GM12878 (cell line): ENCODE data around the gene TMEM244. TPM values are rescaled to one million over a fixed set of nuclear protein-coding genes. Genes with fewer than 3 reads are reported as not detected.

Experiments
- ATAC-seq: fragments of 200-7000 bp; cut with Tn5 transposase; 3 replicates; pipeline ENCODE4 v1.9.1; 2020; ENCODE audit warnings: mild to moderate bottlenecking, moderate library complexity
- Bru-seq: library from RNA; stranded (reverse); fragments of 400-500 nt; gene quantifications from one replicate; lab custom pipeline; 2021; lab: Mats Ljungman, UMichigan
- BruChase-seq, 2 experiments: library from RNA; stranded (reverse); fragments of 400-500 nt; gene quantifications; one replicate each; lab custom pipeline; 2021; lab: Mats Ljungman, UMichigan
- BruUV-seq: library from RNA; stranded (reverse); fragments of 400-500 nt; replicated peaks from 2 replicates; lab custom pipeline; 2021; lab: Mats Ljungman, UMichigan
- CTCF ChIA-PET: fragments of 300-600 bp; sonication (Branson Sonifier 250); formaldehyde crosslinking; extraction: SDS; loops from one replicate; lab custom pipeline; 2021; ENCODE audit warnings: inconsistent platforms; lab: Yijun Ruan, JAX
- POLR2A ChIA-PET: fragments of 350-600 bp; formaldehyde crosslinking; extraction: SDS; loops from one replicate; lab custom pipeline; 2021; ENCODE audit warnings: inconsistent platforms; lab: Charles Lee
- RAD21 ChIA-PET: fragments of 300-600 bp; sonication (Branson Sonifier 250); formaldehyde crosslinking; loops from one replicate; lab custom pipeline; 2023; ENCODE audit warnings: antibody characterized with exemption; ENCODE audit not compliant: unreplicated experiment; lab: Charles Lee
- SMC1A ChIA-PET: fragments of 300-600 bp; sonication (Branson Sonifier 250); formaldehyde crosslinking; loops from one replicate; lab custom pipeline; 2023; ENCODE audit not compliant: unreplicated experiment, uncharacterized antibody; lab: Charles Lee
- DNase-seq: peaks from one replicate; pipeline ENCODE4 v3.0.0-alpha.2; 2011; ENCODE audit warnings: low read depth, low spot score
- FAIRE-seq: peaks from 3 replicates; lab custom pipeline; 2011; peaks lifted over from hg19 to GRCh38; lab: Jason Lieb, UNC
- H2AFZ ChIP-seq: 2 replicates; pipeline ENCODE4 v1.6.0; 2011; ENCODE audit warnings: low read depth, low read length, control low read depth; ENCODE audit not compliant: control insufficient read depth
- H3K27ac ChIP-seq: 2 replicates; pipeline ENCODE4 v1.5.1; 2011; ENCODE audit warnings: control low read depth; ENCODE audit not compliant: control insufficient read depth, insufficient read depth
- H3K27me3 ChIP-seq, 2 experiments: replicated peaks in 1 of 2; 2 replicates each; pipeline versions ENCODE4 v1.6.0 to v1.6.1; 2011; ENCODE audit warnings: low read length in 1 of 2; ENCODE audit not compliant: control insufficient read depth in 2 of 2, insufficient read depth in 2 of 2
- H3K36me3 ChIP-seq, 2 experiments: 2 replicates each; pipeline ENCODE4 v1.5.1; 2011; ENCODE audit warnings: low read length in 1 of 2; ENCODE audit not compliant: control insufficient read depth in 2 of 2, insufficient read depth in 2 of 2
- H3K4me1 ChIP-seq: 2 replicates; pipeline ENCODE4 v1.6.1; 2011; ENCODE audit warnings: mild to moderate bottlenecking, low read length, moderate library complexity, mixed read lengths; ENCODE audit not compliant: control insufficient read depth, insufficient read depth
- H3K4me2 ChIP-seq: 2 replicates; pipeline ENCODE4 v1.6.0; 2011; ENCODE audit warnings: control low read depth; ENCODE audit not compliant: control insufficient read depth, insufficient read depth
- H3K4me3 ChIP-seq: fragments of 200-600 bp; sonication (generic); 2 replicates; pipeline ENCODE4 v1.5.1; 2016
- H3K79me2 ChIP-seq: 2 replicates; pipeline ENCODE4 v1.6.0; 2011; ENCODE audit warnings: low read length; ENCODE audit not compliant: control insufficient read depth, insufficient read depth
- H3K9ac ChIP-seq: 2 replicates; pipeline ENCODE4 v1.8.0; 2011; ENCODE audit warnings: low read length, control low read depth, mixed read lengths; ENCODE audit not compliant: control insufficient read depth, insufficient read depth
- H3K9me3 ChIP-seq: replicated peaks from 3 replicates; pipeline ENCODE4 v1.5.1; 2011; ENCODE audit warnings: mild to moderate bottlenecking, low read length; ENCODE audit not compliant: control insufficient read depth, insufficient read depth
- H4K20me1 ChIP-seq: 2 replicates; pipeline ENCODE4 v1.6.0; 2011; ENCODE audit not compliant: control insufficient read depth, insufficient read depth
- E4F1 ChIP-seq: fragments of 450-650 bp; IDR thresholded peaks from 2 replicates; pipeline ENCODE4 v1.6.1; 2018; ENCODE audit warnings: borderline replicate concordance, mild to moderate bottlenecking; ENCODE audit not compliant: partially characterized antibody
- IRF4 ChIP-seq: IDR thresholded peaks from 2 replicates; pipeline ENCODE4 v1.6.1; 2011; ENCODE audit warnings: low read depth, low read length
- MLLT1 ChIP-seq: fragments of 450-650 bp; IDR thresholded peaks from 2 replicates; pipeline ENCODE4 v1.6.1; 2016; ENCODE audit warnings: mild to moderate bottlenecking
- ZSCAN29 ChIP-seq: fragments of 450-650 bp; IDR thresholded peaks from 2 replicates; pipeline ENCODE4 v1.6.1; 2017; ENCODE audit warnings: mild to moderate bottlenecking, moderate library complexity
- WGBS: methylation state at CpG from one replicate; pipeline ENCODE4 v1.1.6; 2016; ENCODE audit warnings: low lambda C conversion rate; ENCODE audit not compliant: insufficient replicate concordance, insufficient coverage; ENCODE audit errors: missing lambda C conversion rate; 5-methylcytosine and 5-hydroxymethylcytosine counted together
- in situ Hi-C: fragments of 300-500 bp; cut with MboI; formaldehyde crosslinking; loops from 9 replicates; pipeline ENCODE4 v1.14.3; 2018; ENCODE audit warnings: mixed read lengths
- intact Hi-C: fragments of 100-400 bp; cut with micrococcal nuclease; formaldehyde crosslinking; loops from one replicate; pipeline ENCODE4 v1.14.2; 2022; ENCODE audit not compliant: unreplicated experiment
- long read RNA-seq, 2 experiments: library from polyadenylated mRNA; unstranded; transcript quantifications; one replicate each; pipeline ENCODE4 v2.0.0, GENCODE V29; 2019 to 2020
- polyA minus RNA-seq, 3 experiments: library from RNA; depleted of rRNA, polyadenylated mRNA; stranded (reverse); fragments of >200 nt; gene quantifications; 2 replicates each; pipeline ENCODE4 v1.2.3, GENCODE V29; 2011
- polyA plus RNA-seq, 11 experiments: library from polyadenylated mRNA; depleted of rRNA in 4 of 11; unstranded in 6 of 11; stranded (reverse) in 5 of 11; fragments of >200 nt; fragmentation: Nextera tagmentation in 4 of 11; fragmentation: Illumina TruSeq in 1 of 11; extraction: Ambion mirVana in 4 of 11; extraction: Trizol in 1 of 11; gene quantifications; 1 replicate in 1 of 11; 2 replicates in 10 of 11; pipeline versions ENCODE4 v1.2.1 to v1.2.3, GENCODE V29; 2011 to 2016; ENCODE audit warnings: inconsistent platforms in 2 of 11, missing spikeins in 2 of 11, low read depth in 1 of 11
- total RNA-seq, 4 experiments: library from RNA; depleted of rRNA in 3 of 4; stranded (reverse); fragments of >200 nt in 3 of 4; fragmentation: Illumina TruSeq in 1 of 4; extraction: Trizol in 1 of 4; gene quantifications; 2 replicates each; pipeline versions ENCODE4 v1.2.1 to v1.2.3, GENCODE V29; 2013 to 2021

Gene TMEM244, protein sequence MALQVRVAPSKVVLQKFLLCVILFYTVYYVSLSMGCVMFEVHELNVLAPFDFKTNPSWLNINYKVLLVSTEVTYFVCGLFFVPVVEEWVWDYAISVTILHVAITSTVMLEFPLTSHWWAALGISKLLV
- total RNA-seq (2013; cell fraction: nucleolus; rRNA removed), result not detected in 2 replicates
- total RNA-seq (2014; rRNA removed) (not detected in 2 replicates), total RNA-seq (2014; rRNA removed; fragmentation: Illumina TruSeq; extraction: Trizol) (not detected in 2 replicates), total RNA-seq (2021) (not detected in 2 replicates), polyA plus RNA-seq (2011; rRNA removed) (0.14 and 0.23 TPM in 2 replicates), polyA plus RNA-seq (2014; fragmentation: Illumina TruSeq; extraction: Trizol) (not detected in 2 replicates), polyA plus RNA-seq (2014; fragmentation: Nextera tagmentation; extraction: Ambion mirVana) (not detected), polyA plus RNA-seq (2014; rRNA removed) (not detected in 2 replicates), polyA plus RNA-seq (2016; fragmentation: Nextera tagmentation; extraction: Ambion mirVana) (not detected), polyA minus RNA-seq (2011; rRNA and poly(A)+ RNA removed) (not detected in 2 replicates), Bru-seq, nascent RNA (percentile 37 among the genes with signal in this experiment), BruChase-seq, experiment 1, labeled RNA remaining after a 6-hour chase (percentile 26 among the genes with signal in this experiment), BruChase-seq, experiment 2, labeled RNA remaining after a 2-hour chase (percentile 32 among the genes with signal in this experiment)
- not detected for polyA plus RNA-seq (2011; ENCODE audit: low read depth)
- 0.24 TPM in 1 of 2 replicates, not detected in the other for polyA plus RNA-seq (2011; cell fraction: cytosol; rRNA removed)
- polyA plus RNA-seq (2011; cell fraction: nucleus; rRNA removed), result not detected in 2 replicates
- polyA plus RNA-seq (2012), result not detected in 2 replicates
- not detected in 2 replicates for polyA minus RNA-seq (2011; cell fraction: cytosol; rRNA and poly(A)+ RNA removed)
- not detected in 2 replicates for polyA minus RNA-seq (2011; cell fraction: nucleus; rRNA and poly(A)+ RNA removed)
- long read RNA-seq, experiment 1, result 0 reads
- long read RNA-seq, experiment 2, result 0 reads

DNA sequence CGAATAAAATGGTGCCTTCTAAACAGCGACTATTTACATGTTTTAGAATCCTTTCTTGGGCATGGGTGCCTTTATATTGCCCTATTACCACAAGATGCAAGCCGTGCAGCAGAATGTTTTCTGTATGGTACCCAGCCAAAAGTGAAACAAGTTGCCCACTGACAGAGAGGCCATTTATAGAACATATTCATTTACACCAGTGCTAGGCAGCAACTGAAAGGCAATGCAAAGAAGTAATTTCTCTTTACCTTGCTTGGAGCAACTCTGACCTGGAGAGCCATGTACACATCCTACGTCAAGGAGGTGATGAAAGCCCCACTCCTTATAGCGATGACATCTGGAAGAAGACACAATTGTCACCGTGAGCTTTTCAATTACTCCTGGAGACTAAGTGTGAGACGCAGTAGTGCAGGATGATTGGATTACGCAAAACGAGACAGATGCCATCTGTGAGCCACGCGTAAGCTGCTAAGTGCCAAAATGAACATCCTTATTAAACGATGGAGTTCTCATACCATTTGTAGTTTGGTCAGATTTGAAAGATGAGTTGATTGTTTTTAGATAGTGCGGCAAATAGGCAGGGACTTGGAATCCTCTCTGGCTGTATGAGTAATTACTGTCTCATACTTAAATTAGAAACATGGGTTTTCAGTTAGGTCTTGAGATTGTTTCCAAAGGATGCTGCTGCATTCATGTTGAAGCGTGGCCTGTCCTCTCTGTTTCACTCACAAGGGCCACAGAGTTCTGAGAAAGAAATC is at the start of gene TMEM244:
Gene TMEM244, minus strand, starts transcription at position 408 of the 758 bp plus-strand sequence. Its CDS starts 127 bp downstream, at position 281.
- Histone ChIP-seq H3K36me3 (no peaks in the 10 kb centered on the region), H3K79me2 (no peaks in the 10 kb centered on the region), H3K27me3 (no peaks in the 10 kb centered on the region), H3K4me2 (peak within 1 kb of the TSS; percentile 41), H3K9ac (no peak within 1 kb of the TSS), H3K4me3 (peak within 1 kb of the TSS; percentile 28; the same call in 1 of the 2 replicates), H3K9me3 (no peaks in the 10 kb centered on the region; the same call in 2 of the 3 replicates), H4K20me1 (no peaks in the 10 kb centered on the region), H3K4me1 (no peaks in the 10 kb centered on the region; the same call in 1 of the 2 replicates), H2AFZ (peak within 1 kb of the TSS; percentile 58), H3K27ac (no peak within 1 kb of the TSS)
- ChIA-PET RAD21 (interaction anchor here (1.1 to 2.1 kb wide), 4 partner anchors 9 to 112 kb away, joined by 3 to 14 read pairs (median 4); no protein-coding TSS in a partner anchor), SMC1A (interaction anchor here (0.6 to 2.3 kb wide), 11 partner anchors 8 to 263 kb away, joined by 3 to 15 read pairs (median 7); no protein-coding TSS in a partner anchor), POLR2A (interaction anchor here (0.9 to 1.2 kb wide), 2 partner anchors 12 to 14 kb away, joined by 4 read pairs; no protein-coding TSS in a partner anchor), CTCF (interaction anchor here (0.7 to 2.2 kb wide), 8 partner anchors 8 to 262 kb away, joined by 3 to 9 read pairs (median 4); no protein-coding TSS in a partner anchor)
- in situ Hi-C loops (no loop called here), intact Hi-C loops (no loop called here)
- peak; percentile 83 for ATAC-seq
- FAIRE-seq, result no peak
- BruUV-seq, result no TSS peak
- WGBS, result 81% methylated on average over 14 of the region's 14 CpGs
- DNase-seq, result no peak
- TF ChIP-seq IRF4 (no peak), E4F1 (no peak), MLLT1 (0 out of 2 replicates have a peak, but pooled peaks have one; percentile 36), ZSCAN29 (no peak)
